ENCODE data around the gene KRT83.
A peak's percentile ranks its signal among the peaks of the same experiment; 100 is the strongest.
"Not testable (repeated sequence)": the region's sequence is repeated elsewhere in the genome, so short reads cannot be mapped to it uniquely, and the experiment has no call there.

KRT83 gene

GRCh38 chr12:52290483-52291134 lies 30.6 kb downstream of the KRT83 start:
- peak; percentile 86 for FAIRE-seq
- DNase-seq (ENCODE audit: insufficient read length, low spot score), result not testable (repeated sequence)

- peak; percentile 90 for FAIRE-seq
- not testable (repeated sequence) for DNase-seq (ENCODE audit: insufficient read length, low spot score)
These were observed 33.1 kb downstream of the KRT83 start for GRCh38 chr12:52287816-52288805.

- FAIRE-seq; DNase-seq (ENCODE audit: insufficient read length, low spot score): not testable (repeated sequence)
These were observed 34.1 kb downstream of the KRT83 start for GRCh38 chr12:52286857-52287785.

GRCh38 chr12:52285851-52286530 lies 35.2 kb downstream of the KRT83 start:
- no peak for FAIRE-seq
- DNase-seq (ENCODE audit: insufficient read length, low spot score), result no peak

GRCh38 chr12:52285172-52285745 lies 35.9 kb downstream of the KRT83 start:
- FAIRE-seq, result peak; percentile 9
- peak; percentile 57 for DNase-seq (ENCODE audit: insufficient read length, low spot score)

- DNase-seq (ENCODE audit: insufficient read length, low spot score) (no peak), FAIRE-seq (no peak)
These were observed 36.5 kb downstream of the KRT83 start for GRCh38 chr12:52284562-52285171.

GRCh38 chr12:52280796-52281560 lies 40.2 kb downstream of the KRT83 start:
- peak; percentile 84 for FAIRE-seq
- DNase-seq (ENCODE audit: insufficient read length, low spot score), result peak; percentile 91

GRCh38 chr12:52280319-52280795 lies 40.8 kb downstream of the KRT83 start:
- FAIRE-seq (no peak), DNase-seq (ENCODE audit: insufficient read length, low spot score) (peak; percentile 74)

GRCh38 chr12:52279422-52280318 lies 41.5 kb downstream of the KRT83 start:
- no peak for FAIRE-seq
- no peak for DNase-seq (ENCODE audit: insufficient read length, low spot score)

GRCh38 chr12:52278575-52279421 lies 42.4 kb downstream of the KRT83 start:
- FAIRE-seq, result peak; percentile 84
- peak; percentile 81 for DNase-seq (ENCODE audit: insufficient read length, low spot score)

- FAIRE-seq (peak; percentile 76), DNase-seq (ENCODE audit: insufficient read length, low spot score) (no peak)
These were observed 43.5 kb downstream of the KRT83 start for GRCh38 chr12:52277486-52278245.

GRCh38 chr12:52275686-52276085 lies 45.5 kb downstream of the KRT83 start:
- no peak for DNase-seq (ENCODE audit: insufficient read length, low spot score)
- no peak for FAIRE-seq

GRCh38 chr12:52274521-52275120 lies 46.6 kb downstream of the KRT83 start, which contains the start of gene KRT86:
Gene KRT86, plus strand, starts transcription at chr12:52274645. Its CDS starts 27,272 bp downstream, at chr12:52301917.
- DNase-seq (ENCODE audit: insufficient read length, low spot score) (no peak), FAIRE-seq (no peak)

- no peak for FAIRE-seq
These were observed 50.0 kb downstream of the KRT83 start for GRCh38 chr12:52271158-52271557.

GRCh38 chr12:52270541-52271070 lies 50.6 kb downstream of the KRT83 start:
- no peak for FAIRE-seq
- no peak for DNase-seq (ENCODE audit: insufficient read length, low spot score)

More at GRCh38 chr12:52271158-52271557, 50.0 kb downstream of the KRT83 start:
- DNase-seq (ENCODE audit: insufficient read length, low spot score), result no peak
